Gastrocnemius medialis (tissue), 4 donors: ENCODE measurements around the gene FABP6. TPM values are rescaled to one million over a fixed set of nuclear protein-coding genes. Genes with fewer than 3 reads are reported as not detected.
"Not testable (repeated sequence)": the region's sequence is repeated elsewhere in the genome, so short reads cannot be mapped to it uniquely, and the experiment has no call there.

ENCODE experiments used
- ATAC-seq, 2 donors: fragments of 150-250 bp; one replicate each; pipeline ENCODE4 v1.9.1; 2016
- DNase-seq, 2 donors: peaks; one replicate each; pipeline ENCODE4 v3.0.0-alpha.2; 2019
- H3K27ac ChIP-seq, 4 donors: fragments of 200-600 bp; sonication (generic); 1 replicate in 1 of 4; 2 replicates in 3 of 4; pipeline ENCODE4 v1.5.1; 2016 to 2018; ENCODE audit warnings: mild to moderate bottlenecking in 2 of 4, moderate library complexity in 1 of 4
- H3K27me3 ChIP-seq, 3 donors: fragments of 200-600 bp; sonication (generic) in 2 of 3; 1 replicate in 1 of 3; 2 replicates in 2 of 3; pipeline versions ENCODE4 v1.5.1 to v1.6.0; 2016 to 2019; ENCODE audit warnings: mild to moderate bottlenecking in 1 of 3, moderate library complexity in 1 of 3
- H3K36me3 ChIP-seq, 2 donors: fragments of 200-600 bp; sonication (generic) in 1 of 2; one replicate each; pipeline ENCODE4 v1.5.1; 2017 to 2018
- H3K4me1 ChIP-seq, 2 donors: fragments of 200-600 bp; sonication (generic) in 1 of 2; one replicate each; pipeline ENCODE4 v1.5.1; 2016 to 2017; ENCODE audit warnings: mild to moderate bottlenecking in 2 of 2
- H3K4me3 ChIP-seq, 4 donors: fragments of 200-600 bp; sonication (generic) in 3 of 4; 1 replicate in 1 of 4; 2 replicates in 3 of 4; pipeline ENCODE4 v1.5.1; 2016 to 2019; ENCODE audit warnings: mild to moderate bottlenecking in 2 of 4
- H3K9me3 ChIP-seq, 3 donors: fragments of 200-600 bp; sonication (generic) in 2 of 3; 1 replicate in 1 of 3; 2 replicates in 2 of 3; pipeline ENCODE4 v1.5.1; 2016 to 2019
- POLR2A ChIP-seq, 2 donors: fragments of 450-650 bp; IDR thresholded peaks; one replicate each; pipeline ENCODE4 v1.6.1; 2017; ENCODE audit warnings: antibody characterized with exemption in 2 of 2, mild to moderate bottlenecking in 2 of 2, moderate library complexity in 2 of 2
- in situ Hi-C, 4 donors: fragments of 200-750 bp; cut with MboI; loops; one replicate each; pipeline versions ENCODE4 v1.15.0 to v1.8.0; 2017; ENCODE audit warnings: low sequenced_read_pairs in 4 of 4
- intact Hi-C: fragments of 100-400 bp; cut with DNase I; formaldehyde crosslinking; loops from one replicate; pipeline ENCODE4 v1.15.1; 2023; ENCODE audit warnings: low total_unique reads
- total RNA-seq, 4 donors: library from RNA; depleted of rRNA; stranded (reverse); fragments of >200 nt; gene quantifications; one replicate each; pipeline versions ENCODE4 v1.1.0 to v1.2.3, GENCODE V29; 2016
- TF ChIP-seq, protein P1 (sequence below), 5 experiments: fragments of 450-650 bp in 3 of 5; fragments of 200-600 bp in 2 of 5; sonication (generic) in 2 of 5; IDR thresholded peaks in 4 of 5; conservative IDR thresholded peaks in 1 of 5; 1 replicate in 4 of 5; 2 replicates in 1 of 5; pipeline ENCODE4 v1.5.1; 2016 to 2019; ENCODE audit warnings: antibody characterized with exemption in 5 of 5, mild to moderate bottlenecking in 3 of 5, moderate library complexity in 3 of 5

Gene FABP6
- total RNA-seq, 4 donors from 2014 or later = not detected

DNA sequence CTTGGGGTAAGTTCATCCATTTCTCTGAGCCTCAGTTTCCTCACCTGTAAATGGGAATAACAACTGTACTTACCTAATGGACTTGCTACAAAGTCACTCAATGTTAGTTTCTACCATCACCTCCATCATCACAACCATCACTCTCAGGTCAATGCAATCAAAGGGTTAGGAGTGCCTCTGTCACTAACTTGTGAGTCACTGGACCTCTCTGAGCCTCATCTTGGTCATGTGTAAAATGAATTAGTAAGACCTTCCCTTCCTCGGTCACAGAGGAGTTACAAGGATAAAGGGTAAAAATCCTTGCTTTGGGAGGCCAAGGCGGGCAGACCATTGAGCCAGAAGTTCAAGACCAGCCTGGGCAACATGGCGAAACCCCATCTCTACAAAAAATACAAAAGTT lies 12.8 kb downstream of the FABP6 start:
- ATAC-seq (no peak), DNase-seq (no peak)
- in situ Hi-C loops = no loop called here

DNA sequence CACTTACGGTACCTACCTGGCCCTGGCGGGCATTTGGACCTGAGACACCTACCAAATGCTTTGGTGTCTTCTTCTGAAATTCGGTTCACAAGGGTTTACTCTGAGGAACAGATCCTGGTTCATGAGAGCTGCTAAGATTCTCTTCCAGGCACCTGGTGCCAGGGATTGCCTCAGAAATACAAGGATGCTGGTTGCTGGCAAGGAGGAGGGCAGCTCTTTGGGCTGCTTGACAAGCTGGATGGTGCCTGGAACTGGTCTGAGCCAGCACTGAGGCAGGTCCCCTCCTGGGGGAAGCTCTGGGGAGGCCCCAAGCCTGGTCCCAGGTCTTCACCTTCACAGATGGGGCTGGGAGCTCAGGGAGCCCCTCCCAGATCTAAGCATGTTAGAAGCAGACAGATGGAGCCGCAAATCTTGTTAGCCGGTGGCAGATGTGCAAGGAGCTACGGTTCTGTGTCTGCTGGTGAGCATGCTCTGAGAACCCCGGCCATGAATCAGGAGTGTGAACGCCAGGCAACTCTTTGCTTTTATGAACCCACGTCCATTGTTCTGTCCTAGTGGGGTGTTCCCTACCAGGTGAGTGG lies 16.3 kb downstream of the FABP6 start:
- H3K36me3 ChIP-seq = no peaks in the 10 kb centered on the region
- H3K27ac ChIP-seq = no peak overlapping the region
- H3K27me3 ChIP-seq = no peaks in the 10 kb centered on the region
- TF ChIP-seq, protein P1, sequence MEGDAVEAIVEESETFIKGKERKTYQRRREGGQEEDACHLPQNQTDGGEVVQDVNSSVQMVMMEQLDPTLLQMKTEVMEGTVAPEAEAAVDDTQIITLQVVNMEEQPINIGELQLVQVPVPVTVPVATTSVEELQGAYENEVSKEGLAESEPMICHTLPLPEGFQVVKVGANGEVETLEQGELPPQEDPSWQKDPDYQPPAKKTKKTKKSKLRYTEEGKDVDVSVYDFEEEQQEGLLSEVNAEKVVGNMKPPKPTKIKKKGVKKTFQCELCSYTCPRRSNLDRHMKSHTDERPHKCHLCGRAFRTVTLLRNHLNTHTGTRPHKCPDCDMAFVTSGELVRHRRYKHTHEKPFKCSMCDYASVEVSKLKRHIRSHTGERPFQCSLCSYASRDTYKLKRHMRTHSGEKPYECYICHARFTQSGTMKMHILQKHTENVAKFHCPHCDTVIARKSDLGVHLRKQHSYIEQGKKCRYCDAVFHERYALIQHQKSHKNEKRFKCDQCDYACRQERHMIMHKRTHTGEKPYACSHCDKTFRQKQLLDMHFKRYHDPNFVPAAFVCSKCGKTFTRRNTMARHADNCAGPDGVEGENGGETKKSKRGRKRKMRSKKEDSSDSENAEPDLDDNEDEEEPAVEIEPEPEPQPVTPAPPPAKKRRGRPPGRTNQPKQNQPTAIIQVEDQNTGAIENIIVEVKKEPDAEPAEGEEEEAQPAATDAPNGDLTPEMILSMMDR (IDR thresholded peaks at IDR 0.05 in 4 of 5, conservative IDR thresholded peaks at IDR 0.05 in 1 of 5) = no peak
- TF ChIP-seq POLR2A (IDR thresholded peaks at IDR 0.05) = no peak
- intact Hi-C loops = no loop called here
- DNase-seq (no peak), ATAC-seq (no peak)
- no peaks in the 10 kb centered on the region for H3K4me1 ChIP-seq
- no peaks in the 10 kb centered on the region for H3K9me3 ChIP-seq
- in situ Hi-C loops = no loop called here
- H3K4me3 ChIP-seq = no peak overlapping the region

More for the DNA sequence above, 12.8 kb downstream of the FABP6 start:
- H3K4me1 ChIP-seq = no peaks in the 10 kb centered on the region
- intact Hi-C loops = no loop called here
- no peak for TF ChIP-seq POLR2A (IDR thresholded peaks at IDR 0.05)
- TF ChIP-seq, protein P1 (IDR thresholded peaks at IDR 0.05 in 4 of 5, conservative IDR thresholded peaks at IDR 0.05 in 1 of 5) = no peak
- H3K36me3 ChIP-seq = no peaks in the 10 kb centered on the region
- H3K27me3 ChIP-seq = no peaks in the 10 kb centered on the region
- no peak overlapping the region for H3K4me3 ChIP-seq
- H3K9me3 ChIP-seq = no peaks in the 10 kb centered on the region
- no peak overlapping the region for H3K27ac ChIP-seq

DNA sequence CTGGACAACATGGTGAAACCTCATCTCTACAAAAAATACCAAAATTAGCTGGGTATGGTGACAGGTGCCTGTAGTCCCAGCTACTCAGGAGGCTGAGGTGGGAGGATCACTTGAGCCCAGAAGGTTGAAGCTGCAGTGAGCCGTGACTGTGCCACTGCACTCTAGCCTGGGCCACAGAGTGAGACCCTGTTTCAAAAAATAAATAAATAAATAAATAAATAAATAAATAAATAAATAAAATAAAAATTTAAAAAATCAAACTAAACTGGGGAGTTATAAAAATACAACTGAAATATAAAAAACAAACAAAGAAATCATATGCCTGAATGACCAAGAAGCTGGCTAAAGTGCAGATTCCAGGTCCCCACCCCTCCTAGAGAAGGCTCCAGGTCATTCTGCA lies 20.3 kb downstream of the FABP6 start:
- intact Hi-C loops, H3K36me3 ChIP-seq, H3K9me3 ChIP-seq, ATAC-seq, DNase-seq, H3K4me1 ChIP-seq, H3K27me3 ChIP-seq, H3K4me3 ChIP-seq, in situ Hi-C loops, H3K27ac ChIP-seq: not testable (repeated sequence)

DNA sequence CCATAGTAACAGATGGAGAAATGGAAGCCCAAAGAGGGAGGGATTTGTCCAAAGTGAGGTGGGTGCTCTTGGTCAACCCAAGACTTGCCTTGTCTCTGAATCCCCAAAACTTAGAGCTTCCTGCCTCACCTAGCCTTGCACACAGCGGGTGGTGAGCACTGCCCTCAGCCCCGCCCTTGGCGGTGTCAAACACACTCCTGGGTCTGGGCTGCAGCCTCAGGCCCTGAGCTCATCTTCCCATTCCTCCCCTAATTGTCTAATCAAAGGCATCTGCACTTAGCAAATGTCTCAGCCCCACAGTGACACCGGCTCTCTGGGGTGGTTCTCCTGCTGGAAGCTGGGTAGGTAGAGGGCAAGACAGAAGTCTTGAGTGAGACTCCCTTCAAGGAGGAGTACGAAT lies 20.9 kb downstream of the FABP6 start:
- Histone ChIP-seq H3K4me3 (no peak overlapping the region), H3K4me1 (no peaks in the 10 kb centered on the region), H3K27ac (no peak overlapping the region), H3K9me3 (no peaks in the 10 kb centered on the region), H3K27me3 (no peaks in the 10 kb centered on the region), H3K36me3 (no peaks in the 10 kb centered on the region)
- intact Hi-C loops (no loop called here), in situ Hi-C loops (no loop called here)
- no peak for ATAC-seq
- TF ChIP-seq, protein P1 (IDR thresholded peaks at IDR 0.05 in 4 of 5, conservative IDR thresholded peaks at IDR 0.05 in 1 of 5) = no peak
- TF ChIP-seq POLR2A (IDR thresholded peaks at IDR 0.05) = no peak
- no peak for DNase-seq

DNA sequence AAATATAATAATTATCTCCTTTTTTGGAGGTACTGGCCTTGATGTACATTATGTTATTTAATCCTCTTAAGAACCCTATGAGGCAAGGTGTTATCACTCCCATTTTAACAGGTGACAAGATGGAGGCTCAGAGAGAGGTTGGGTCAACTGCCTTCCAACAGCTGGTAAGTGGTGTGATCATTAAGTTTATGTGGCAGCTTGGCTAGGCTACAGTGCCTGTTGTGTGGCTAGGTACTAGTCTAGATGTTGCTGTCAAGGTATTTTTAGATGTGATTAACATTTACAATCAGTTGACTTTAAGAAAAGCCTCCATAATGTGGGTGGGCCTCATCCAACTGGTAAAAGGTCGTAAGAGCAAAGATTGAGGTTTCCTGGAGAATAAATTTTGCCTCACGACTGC lies 21.5 kb downstream of the FABP6 start:
- H3K27me3 ChIP-seq = no peaks in the 10 kb centered on the region
- H3K9me3 ChIP-seq = no peaks in the 10 kb centered on the region
- TF ChIP-seq, protein P1 (IDR thresholded peaks at IDR 0.05 in 4 of 5, conservative IDR thresholded peaks at IDR 0.05 in 1 of 5) = no peak
- no peak for TF ChIP-seq POLR2A (IDR thresholded peaks at IDR 0.05)
- H3K4me1 ChIP-seq = no peaks in the 10 kb centered on the region
- intact Hi-C loops = no loop called here
- ATAC-seq (no peak), DNase-seq (no peak)
- H3K36me3 ChIP-seq = no peaks in the 10 kb centered on the region
- no peak overlapping the region for H3K4me3 ChIP-seq
- in situ Hi-C loops = no loop called here
- no peak overlapping the region for H3K27ac ChIP-seq
